Activated naive CD4-positive, alpha-beta T cell treated with anti-CD3 and anti-CD28 coated beads, Interleukin-2, amount 50 U/mL, for 72 hours (primary cell): ENCODE results near the gene TELO2. TPM values are rescaled to one million over a fixed set of nuclear protein-coding genes. Genes with fewer than 3 reads are reported as not detected.
A peak's percentile ranks its signal among the peaks of the same experiment; 100 is the strongest.

Experiments
- ATAC-seq, 2 donors: fragments of 150-1000 bp; cut with Tn5 transposase; 2 replicates each; pipeline ENCODE4 v1.10.0; 2021; ENCODE audit warnings: mild to moderate bottlenecking in 2 of 2, moderate library complexity in 2 of 2
- DNase-seq, 2 donors: peaks; one replicate each; pipeline ENCODE4 v3.0.0; 2021 to 2022; ENCODE audit warnings: low spot score in 2 of 2
- H3K27ac Mint-ChIP-seq, 2 donors: one replicate each; pipeline ENCODE4 v1.8.0; 2022; ENCODE audit warnings: mild to moderate bottlenecking in 2 of 2, mixed read lengths in 2 of 2
- H3K36me3 Mint-ChIP-seq, 2 donors: one replicate each; pipeline ENCODE4 v1.8.0; 2022; ENCODE audit warnings: mixed read lengths in 2 of 2
- H3K9me3 Mint-ChIP-seq, 2 donors: one replicate each; pipeline ENCODE4 v1.8.0; 2022; ENCODE audit warnings: mixed read lengths in 2 of 2
- total RNA-seq, 2 donors: library from RNA; stranded (reverse); gene quantifications; one replicate each; pipeline ENCODE4 v1.2.3, GENCODE V29; 2022

The TELO2 gene
- total RNA-seq, 2 donors from 2014 or later: 53.4 to 94.9 TPM

- ATAC-seq: peak; percentile 21 to 38
- Mint-ChIP-seq H3K9me3 (no peaks in the 10 kb centered on the region), H3K36me3 (peaks cover 31 to 36% of the 10 kb centered on the region in 2 donors)
Observed at GRCh38 chr16:1533443-1533951, 40.3 kb downstream of the TELO2 start, which contains the start of gene TMEM204. Gene TMEM204 (plus strand): TSS chr16:1533666. CDS start chr16:1534276, 610 bp downstream.

GRCh38 chr16:1534021-1535020, 41.2 kb downstream of the TELO2 start:
- peak overlapping the region; percentile 89 to 94 for H3K27ac Mint-ChIP-seq
- H3K9me3 Mint-ChIP-seq: no peaks in the 10 kb centered on the region
- peak; percentile 28 to 35 for ATAC-seq
- H3K36me3 Mint-ChIP-seq: peaks cover 31 to 36% of the 10 kb centered on the region in 2 donors
- DNase-seq: peak in 1 of 2 donors; percentile 46

More at GRCh38 chr16:1533443-1533951, 40.3 kb downstream of the TELO2 start, which contains the start of gene TMEM204:
- peak within 1 kb of the TSS; percentile 89 to 94 for H3K27ac Mint-ChIP-seq
- no peak for DNase-seq

- Mint-ChIP-seq H3K27ac (peak overlapping the region; percentile 89 to 94), H3K9me3 (no peaks in the 10 kb centered on the region), H3K36me3 (peaks cover 31 to 36% of the 10 kb centered on the region in 2 donors)
- DNase-seq (no peak), ATAC-seq (peak; percentile 47 to 58)
Observed at GRCh38 chr16:1535391-1536291, 42.5 kb downstream of the TELO2 start.

- DNase-seq (no peak), ATAC-seq (no peak)
- H3K9me3 Mint-ChIP-seq: no peaks in the 10 kb centered on the region
- peaks cover 31 to 36% of the 10 kb centered on the region in 2 donors for H3K36me3 Mint-ChIP-seq
- H3K27ac Mint-ChIP-seq: peak overlapping the region; percentile 89 to 90
Observed at GRCh38 chr16:1536601-1537000, 43.4 kb downstream of the TELO2 start.

- Mint-ChIP-seq H3K27ac (peak overlapping the region; percentile 89 to 90), H3K9me3 (no peaks in the 10 kb centered on the region), H3K36me3 (peaks cover 31 to 36% of the 10 kb centered on the region in 2 donors)
- ATAC-seq (no peak), DNase-seq (no peak)
Observed at GRCh38 chr16:1537138-1537577, 44.0 kb downstream of the TELO2 start.

- DNase-seq (no peak), ATAC-seq (peak in 1 of 2 donors; percentile 9)
- Mint-ChIP-seq H3K27ac (peak overlapping the region; percentile 89 to 96), H3K36me3 (peaks cover 31 to 36% of the 10 kb centered on the region in 2 donors), H3K9me3 (no peaks in the 10 kb centered on the region)
Observed at GRCh38 chr16:1537763-1538289, 44.7 kb downstream of the TELO2 start.

- H3K27ac Mint-ChIP-seq: peak overlapping the region; percentile 67 to 93
- H3K9me3 Mint-ChIP-seq: no peaks in the 10 kb centered on the region
- H3K36me3 Mint-ChIP-seq: peaks cover 38 to 41% of the 10 kb centered on the region in 2 donors
- DNase-seq: no peak
- peak in 1 of 2 donors; percentile 27 for ATAC-seq
Observed at GRCh38 chr16:1538804-1539520, 45.8 kb downstream of the TELO2 start.

- DNase-seq (no peak), ATAC-seq (no peak)
- Mint-ChIP-seq H3K27ac (peak overlapping the region; percentile 65 to 93), H3K9me3 (no peaks in the 10 kb centered on the region), H3K36me3 (peaks cover 31 to 32% of the 10 kb centered on the region in 2 donors)
Observed at GRCh38 chr16:1539720-1540555, 46.8 kb downstream of the TELO2 start.

- no peak for ATAC-seq
- no peaks in the 10 kb centered on the region for H3K9me3 Mint-ChIP-seq
- H3K27ac Mint-ChIP-seq: peak overlapping the region; percentile 65 to 93
- peaks cover 25 to 26% of the 10 kb centered on the region in 2 donors for H3K36me3 Mint-ChIP-seq
- DNase-seq: no peak
Observed at GRCh38 chr16:1540556-1540855, 47.3 kb downstream of the TELO2 start.

GRCh38 chr16:1541293-1542165, 48.4 kb downstream of the TELO2 start:
- ATAC-seq (no peak), DNase-seq (no peak)
- Mint-ChIP-seq H3K36me3 (peaks cover 18 to 19% of the 10 kb centered on the region in 2 donors), H3K9me3 (no peaks in the 10 kb centered on the region), H3K27ac (peak overlapping the region in 1 of 2 donors; percentile 93)

GRCh38 chr16:1542166-1542500, 49.0 kb downstream of the TELO2 start:
- no peak for DNase-seq
- Mint-ChIP-seq H3K36me3 (peaks cover 12 to 13% of the 10 kb centered on the region in 2 donors), H3K27ac (peak overlapping the region; percentile 14 to 93), H3K9me3 (no peaks in the 10 kb centered on the region)
- no peak for ATAC-seq

- peaks cover 8 to 10% of the 10 kb centered on the region in 2 donors for H3K36me3 Mint-ChIP-seq
- H3K9me3 Mint-ChIP-seq: no peaks in the 10 kb centered on the region
- DNase-seq (no peak), ATAC-seq (no peak)
- peak overlapping the region; percentile 93 to 96 for H3K27ac Mint-ChIP-seq
Observed at GRCh38 chr16:1542533-1542932, 49.4 kb downstream of the TELO2 start.

- peak; percentile 51 to 83 for DNase-seq
- H3K9me3 Mint-ChIP-seq: no peaks in the 10 kb centered on the region
- peaks cover 5 to 7% of the 10 kb centered on the region in 2 donors for H3K36me3 Mint-ChIP-seq
- ATAC-seq: peak; percentile 85 to 93
- H3K27ac Mint-ChIP-seq: peak overlapping the region; percentile 93 to 96
Observed at GRCh38 chr16:1543085-1543896, 50.1 kb downstream of the TELO2 start.
